ENCODE measurements around the gene DYNC1LI1. TPM values are rescaled to one million over a fixed set of nuclear protein-coding genes. Genes with fewer than 3 reads are reported as not detected.

Gene DYNC1LI1
- total and polyA plus RNA-seq, 4 donors, result 18.3 to 50.7 (median 33.5) TPM

- TF ChIP-seq, protein P1, sequence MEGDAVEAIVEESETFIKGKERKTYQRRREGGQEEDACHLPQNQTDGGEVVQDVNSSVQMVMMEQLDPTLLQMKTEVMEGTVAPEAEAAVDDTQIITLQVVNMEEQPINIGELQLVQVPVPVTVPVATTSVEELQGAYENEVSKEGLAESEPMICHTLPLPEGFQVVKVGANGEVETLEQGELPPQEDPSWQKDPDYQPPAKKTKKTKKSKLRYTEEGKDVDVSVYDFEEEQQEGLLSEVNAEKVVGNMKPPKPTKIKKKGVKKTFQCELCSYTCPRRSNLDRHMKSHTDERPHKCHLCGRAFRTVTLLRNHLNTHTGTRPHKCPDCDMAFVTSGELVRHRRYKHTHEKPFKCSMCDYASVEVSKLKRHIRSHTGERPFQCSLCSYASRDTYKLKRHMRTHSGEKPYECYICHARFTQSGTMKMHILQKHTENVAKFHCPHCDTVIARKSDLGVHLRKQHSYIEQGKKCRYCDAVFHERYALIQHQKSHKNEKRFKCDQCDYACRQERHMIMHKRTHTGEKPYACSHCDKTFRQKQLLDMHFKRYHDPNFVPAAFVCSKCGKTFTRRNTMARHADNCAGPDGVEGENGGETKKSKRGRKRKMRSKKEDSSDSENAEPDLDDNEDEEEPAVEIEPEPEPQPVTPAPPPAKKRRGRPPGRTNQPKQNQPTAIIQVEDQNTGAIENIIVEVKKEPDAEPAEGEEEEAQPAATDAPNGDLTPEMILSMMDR (IDR thresholded peaks at IDR 0.05; ENCODE audit: control extremely low read depth, extremely low read depth), result no peak
- H3K9me3 ChIP-seq (ENCODE audit: control insufficient read depth in 4 of 4, insufficient read depth in 3 of 4, low read length in 3 of 4), result no peaks in the 10 kb centered on the region
- no peaks in the 10 kb centered on the region for H3K36me3 ChIP-seq (ENCODE audit: control insufficient read depth in 4 of 4, insufficient read depth in 4 of 4, low read length in 4 of 4)
- DNase-seq (no peak), ATAC-seq (ENCODE audit: insufficient read depth, low FRiP score) (no peak)
- no peak overlapping the region for H3K27ac ChIP-seq (ENCODE audit: low read depth in 1 of 2, low read length in 1 of 2)
- H3K4me1 ChIP-seq (ENCODE audit: control insufficient read depth in 5 of 5, insufficient read depth in 5 of 5, low read length in 5 of 5), result peaks cover 0 to 9% (median 4%) of the 10 kb centered on the region in 5 donors
- no peak overlapping the region for H3K9ac ChIP-seq (ENCODE audit: insufficient read depth in 1 of 2, low read length in 2 of 2)
- H3K4me3 ChIP-seq, result no peak overlapping the region
- 66 to 76% methylated on average over 2 of the region's 2 CpGs for WGBS, 2 donors
- H3K27me3 ChIP-seq (ENCODE audit: control insufficient read depth in 3 of 3, insufficient read depth in 3 of 3, low read length in 2 of 3), result no peaks in the 10 kb centered on the region
Measured at GRCh38 chr3:32495609-32496008, 75.0 kb downstream of the DYNC1LI1 start.

DNA sequence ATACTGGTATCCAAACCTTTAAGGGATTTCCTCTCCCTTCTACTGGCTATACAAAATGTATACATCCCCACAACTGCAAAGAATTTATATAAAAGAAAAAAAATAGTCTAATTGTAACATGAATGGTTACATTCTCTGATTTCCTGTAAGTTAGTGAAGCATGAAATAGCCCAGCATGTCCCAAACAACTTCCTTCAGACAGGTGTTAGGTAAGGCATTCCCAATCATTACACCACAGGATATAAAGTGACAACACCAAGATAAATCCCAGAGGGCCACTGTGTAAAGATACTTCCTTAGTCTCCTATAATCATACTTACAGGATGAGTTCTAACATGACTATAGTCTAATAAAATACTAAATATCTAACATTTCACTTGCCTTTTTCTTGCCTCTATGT is 75.6 kb downstream of the DYNC1LI1 start:
- Histone ChIP-seq H3K9me3 (ENCODE audit: control insufficient read depth in 4 of 4, insufficient read depth in 3 of 4, low read length in 3 of 4) (no peaks in the 10 kb centered on the region), H3K27me3 (ENCODE audit: control insufficient read depth in 3 of 3, insufficient read depth in 3 of 3, low read length in 2 of 3) (no peaks in the 10 kb centered on the region), H3K27ac (ENCODE audit: low read depth in 1 of 2, low read length in 1 of 2) (no peak overlapping the region), H3K4me3 (no peak overlapping the region), H3K36me3 (ENCODE audit: control insufficient read depth in 4 of 4, insufficient read depth in 4 of 4, low read length in 4 of 4) (peaks cover 0 to under 1% (median 0%) of the 10 kb centered on the region in 4 donors), H3K4me1 (ENCODE audit: control insufficient read depth in 5 of 5, insufficient read depth in 5 of 5, low read length in 5 of 5) (peaks cover 0 to 9% (median 4%) of the 10 kb centered on the region in 5 donors), H3K9ac (ENCODE audit: insufficient read depth in 1 of 2, low read length in 2 of 2) (no peak overlapping the region)
- TF ChIP-seq, protein P1 (IDR thresholded peaks at IDR 0.05; ENCODE audit: control extremely low read depth, extremely low read depth), result no peak
- DNase-seq (no peak), ATAC-seq (ENCODE audit: insufficient read depth, low FRiP score) (no peak)

- no peaks in the 10 kb centered on the region for H3K9me3 ChIP-seq (ENCODE audit: control insufficient read depth in 4 of 4, insufficient read depth in 3 of 4, low read length in 3 of 4)
- DNase-seq (no peak), ATAC-seq (ENCODE audit: insufficient read depth, low FRiP score) (no peak)
- H3K9ac ChIP-seq (ENCODE audit: insufficient read depth in 1 of 2, low read length in 2 of 2), result no peak overlapping the region
- H3K27ac ChIP-seq (ENCODE audit: low read depth in 1 of 2, low read length in 1 of 2), result no peak overlapping the region
- WGBS, 2 donors, result 58 to 59% methylated on average over 3 of the region's 3 CpGs
- TF ChIP-seq, protein P1 (IDR thresholded peaks at IDR 0.05; ENCODE audit: control extremely low read depth, extremely low read depth), result no peak
- H3K4me3 ChIP-seq, result no peak overlapping the region
- peaks cover 0 to 3% (median 0%) of the 10 kb centered on the region in 4 donors for H3K36me3 ChIP-seq (ENCODE audit: control insufficient read depth in 4 of 4, insufficient read depth in 4 of 4, low read length in 4 of 4)
- no peaks in the 10 kb centered on the region for H3K27me3 ChIP-seq (ENCODE audit: control insufficient read depth in 3 of 3, insufficient read depth in 3 of 3, low read length in 2 of 3)
- H3K4me1 ChIP-seq (ENCODE audit: control insufficient read depth in 5 of 5, insufficient read depth in 5 of 5, low read length in 5 of 5), result peaks cover 0 to 9% (median 4%) of the 10 kb centered on the region in 5 donors
Measured at GRCh38 chr3:32493437-32494414, 76.9 kb downstream of the DYNC1LI1 start.
